GM23338 (cell line): ENCODE measurements around the gene SCAMP5. TPM values are rescaled to one million over a fixed set of nuclear protein-coding genes. Genes with fewer than 3 reads are reported as not detected.

ENCODE experiments used
- ATAC-seq: fragments of 200-7000 bp; cut with Tn5 transposase; 3 replicates; pipeline ENCODE4 v1.9.1; 2020
- DNase-seq: peaks from one replicate; pipeline ENCODE4 v3.0.0-alpha.2; 2015; ENCODE audit warnings: low spot score
- H2AFZ ChIP-seq: fragments of 200-600 bp; sonication (generic); 2 replicates; pipeline ENCODE4 v1.8.0; 2016; ENCODE audit warnings: antibody characterized with exemption, mild to moderate bottlenecking, moderate library complexity
- H3F3A ChIP-seq: fragments of 200-600 bp; sonication (generic); replicated peaks from 2 replicates; pipeline ENCODE4 v1.8.0; 2017; ENCODE audit warnings: antibody characterized with exemption, mixed run types, low read depth
- H3K27ac ChIP-seq: fragments of 200-600 bp; sonication (generic); 2 replicates; pipeline ENCODE4 v1.6.1; 2016; ENCODE audit warnings: low read depth
- H3K27me3 ChIP-seq: fragments of 200-600 bp; sonication (generic); 2 replicates; pipeline ENCODE4 v1.8.0; 2016; ENCODE audit warnings: mild to moderate bottlenecking, mixed run types, moderate library complexity; ENCODE audit not compliant: insufficient read depth
- H3K36me3 ChIP-seq: fragments of 200-600 bp; sonication (generic); 2 replicates; pipeline ENCODE4 v1.8.0; 2016; ENCODE audit warnings: mild to moderate bottlenecking; ENCODE audit not compliant: insufficient read depth
- H3K4me1 ChIP-seq: fragments of 200-600 bp; sonication (generic); 2 replicates; pipeline ENCODE4 v1.8.0; 2016; ENCODE audit warnings: mild to moderate bottlenecking, moderate library complexity; ENCODE audit not compliant: insufficient read depth
- H3K4me2 ChIP-seq: fragments of 200-600 bp; sonication (generic); 2 replicates; pipeline ENCODE4 v1.7.1; 2017; ENCODE audit warnings: mixed run types
- H3K4me3 ChIP-seq: fragments of 200-600 bp; sonication (generic); 2 replicates; pipeline ENCODE4 v1.6.1; 2016; ENCODE audit warnings: mixed run types
- H3K79me2 ChIP-seq: fragments of 200-600 bp; sonication (generic); replicated peaks from 2 replicates; pipeline ENCODE4 v1.8.0; 2017; ENCODE audit warnings: mild to moderate bottlenecking; ENCODE audit not compliant: insufficient read depth
- H3K9me2 ChIP-seq: fragments of 200-600 bp; sonication (generic); 2 replicates; pipeline ENCODE4 v1.8.0; 2017; ENCODE audit not compliant: insufficient read depth
- H4K20me1 ChIP-seq: fragments of 200-600 bp; sonication (generic); replicated peaks from 2 replicates; pipeline ENCODE4 v1.8.0; 2017; ENCODE audit warnings: mild to moderate bottlenecking; ENCODE audit not compliant: insufficient read depth
- H3K27ac Mint-ChIP-seq: 2 replicates; pipeline ENCODE4 v1.8.0; 2020; ENCODE audit warnings: inconsistent platforms, mild to moderate bottlenecking, moderate library complexity, mixed read lengths
- H3K27me3 Mint-ChIP-seq: 3 replicates; pipeline ENCODE4 v1.8.0; 2022; ENCODE audit warnings: low read depth, mild to moderate bottlenecking, moderate library complexity, mixed read lengths, inconsistent platforms; ENCODE audit not compliant: insufficient read depth, poor library complexity
- H3K36me3 Mint-ChIP-seq: 3 replicates; pipeline ENCODE4 v1.8.0; 2021; ENCODE audit warnings: low read depth, mild to moderate bottlenecking, inconsistent platforms, moderate library complexity, mixed read lengths
- H3K4me1 Mint-ChIP-seq: 3 replicates; pipeline ENCODE4 v1.8.0; 2020; ENCODE audit warnings: mild to moderate bottlenecking, inconsistent platforms, mixed read lengths
- H3K4me3 Mint-ChIP-seq: 3 replicates; pipeline ENCODE4 v1.8.0; 2021; ENCODE audit warnings: moderate library complexity, mild to moderate bottlenecking, inconsistent platforms, mixed read lengths
- H3K9me3 Mint-ChIP-seq: 3 replicates; pipeline ENCODE4 v1.8.0; 2020; ENCODE audit warnings: moderate library complexity, mild to moderate bottlenecking, inconsistent platforms, mixed read lengths
- CREB1 ChIP-seq: fragments of 250-450 bp; sonication (Bioruptor Pico); IDR thresholded peaks from 2 replicates; pipeline ENCODE4 v1.5.0; 2020; ENCODE audit warnings: low read depth, mild to moderate bottlenecking, moderate library complexity
- EZH2 ChIP-seq: fragments of 200-600 bp; sonication (generic); IDR thresholded peaks from one replicate; pipeline ENCODE4 v1.8.0; 2017; ENCODE audit warnings: antibody characterized with exemption, mild to moderate bottlenecking, low read depth; ENCODE audit not compliant: unreplicated experiment
- EZH2phosphoT487 ChIP-seq: fragments of 200-600 bp; sonication (generic); IDR thresholded peaks from one replicate; pipeline ENCODE4 v1.8.1; 2018; ENCODE audit warnings: antibody characterized with exemption; ENCODE audit not compliant: unreplicated experiment
- POLR2AphosphoS5 ChIP-seq: IDR thresholded peaks from 2 replicates; pipeline ENCODE4 v1.6.1; 2016; ENCODE audit warnings: antibody characterized with exemption, low read depth
- ZNF114 ChIP-seq: fragments of 250-450 bp; sonication (Bioruptor Pico); IDR thresholded peaks from 2 replicates; pipeline ENCODE4 v1.5.0; 2020; ENCODE audit warnings: mild to moderate bottlenecking, moderate library complexity
- ZNF331 ChIP-seq: fragments of 250-450 bp; sonication (Bioruptor Pico); IDR thresholded peaks from 2 replicates; pipeline ENCODE4 v1.5.0; 2020; ENCODE audit warnings: low read depth, mild to moderate bottlenecking, moderate library complexity
- polyA plus RNA-seq: library from polyadenylated mRNA; unstranded; fragments of >200 nt; fragmentation: Nextera tagmentation; extraction: Ambion mirVana; gene quantifications from 2 replicates; pipeline ENCODE4 v1.2.1, GENCODE V29; 2016
- total RNA-seq: library from RNA; depleted of rRNA; stranded (reverse); fragments of >200 nt; shearing (Covaris generic); gene quantifications from 2 replicates; pipeline ENCODE4 v1.2.3, GENCODE V29; 2014
- TF ChIP-seq, protein P1 (sequence below): IDR thresholded peaks from 2 replicates; pipeline ENCODE4 v1.6.1; 2016; ENCODE audit warnings: antibody characterized with exemption
- TF ChIP-seq, protein P2 (sequence below), 2 experiments: fragments of 200-600 bp in 1 of 2; sonication (generic) in 1 of 2; conservative IDR thresholded peaks; 2 replicates each; pipeline versions ENCODE4 v1.5.1 to v1.6.1; 2016 to 2017; ENCODE audit warnings: antibody characterized with exemption in 2 of 2, low read depth in 2 of 2, mild to moderate bottlenecking in 2 of 2, moderate library complexity in 1 of 2

The SCAMP5 gene
- total and polyA plus RNA-seq, 2 experiments from 2014 or later: 12.8 to 43.3 TPM

DNA sequence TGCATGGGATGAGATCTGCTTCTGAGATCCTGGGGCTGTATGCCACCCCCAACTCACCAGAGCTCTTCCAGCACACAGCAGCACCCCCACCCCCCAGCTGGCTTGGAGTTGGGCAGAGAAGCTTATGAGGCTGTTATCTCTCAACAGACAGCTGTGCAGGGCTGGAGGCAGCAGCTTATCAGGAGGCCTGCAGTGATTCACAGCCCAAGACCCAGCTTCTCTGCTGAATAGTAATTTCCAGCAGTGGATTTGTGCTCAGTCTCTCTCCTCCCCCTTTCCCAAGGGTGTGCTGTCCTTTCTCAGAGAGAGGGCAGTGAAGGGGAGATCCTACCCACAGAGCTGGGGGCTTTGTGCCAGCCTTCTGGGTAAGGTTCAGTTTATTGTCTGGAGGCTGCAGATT is 40.8 kb upstream of the SCAMP5 start (continued):
- no peak for TF ChIP-seq POLR2AphosphoS5
- TF ChIP-seq, protein P1, sequence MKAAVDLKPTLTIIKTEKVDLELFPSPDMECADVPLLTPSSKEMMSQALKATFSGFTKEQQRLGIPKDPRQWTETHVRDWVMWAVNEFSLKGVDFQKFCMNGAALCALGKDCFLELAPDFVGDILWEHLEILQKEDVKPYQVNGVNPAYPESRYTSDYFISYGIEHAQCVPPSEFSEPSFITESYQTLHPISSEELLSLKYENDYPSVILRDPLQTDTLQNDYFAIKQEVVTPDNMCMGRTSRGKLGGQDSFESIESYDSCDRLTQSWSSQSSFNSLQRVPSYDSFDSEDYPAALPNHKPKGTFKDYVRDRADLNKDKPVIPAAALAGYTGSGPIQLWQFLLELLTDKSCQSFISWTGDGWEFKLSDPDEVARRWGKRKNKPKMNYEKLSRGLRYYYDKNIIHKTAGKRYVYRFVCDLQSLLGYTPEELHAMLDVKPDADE: no peak
- no peak for TF ChIP-seq CREB1
- TF ChIP-seq ZNF331: no peak
- TF ChIP-seq ZNF114 (CRISPR knock-in tag): no peak
- no peak for TF ChIP-seq EZH2
- TF ChIP-seq, protein P2, sequence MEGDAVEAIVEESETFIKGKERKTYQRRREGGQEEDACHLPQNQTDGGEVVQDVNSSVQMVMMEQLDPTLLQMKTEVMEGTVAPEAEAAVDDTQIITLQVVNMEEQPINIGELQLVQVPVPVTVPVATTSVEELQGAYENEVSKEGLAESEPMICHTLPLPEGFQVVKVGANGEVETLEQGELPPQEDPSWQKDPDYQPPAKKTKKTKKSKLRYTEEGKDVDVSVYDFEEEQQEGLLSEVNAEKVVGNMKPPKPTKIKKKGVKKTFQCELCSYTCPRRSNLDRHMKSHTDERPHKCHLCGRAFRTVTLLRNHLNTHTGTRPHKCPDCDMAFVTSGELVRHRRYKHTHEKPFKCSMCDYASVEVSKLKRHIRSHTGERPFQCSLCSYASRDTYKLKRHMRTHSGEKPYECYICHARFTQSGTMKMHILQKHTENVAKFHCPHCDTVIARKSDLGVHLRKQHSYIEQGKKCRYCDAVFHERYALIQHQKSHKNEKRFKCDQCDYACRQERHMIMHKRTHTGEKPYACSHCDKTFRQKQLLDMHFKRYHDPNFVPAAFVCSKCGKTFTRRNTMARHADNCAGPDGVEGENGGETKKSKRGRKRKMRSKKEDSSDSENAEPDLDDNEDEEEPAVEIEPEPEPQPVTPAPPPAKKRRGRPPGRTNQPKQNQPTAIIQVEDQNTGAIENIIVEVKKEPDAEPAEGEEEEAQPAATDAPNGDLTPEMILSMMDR (conservative IDR thresholded peaks at IDR 0.05; ENCODE audit: low read depth in 2 of 2): no peak
- TF ChIP-seq EZH2phosphoT487: no peak

DNA sequence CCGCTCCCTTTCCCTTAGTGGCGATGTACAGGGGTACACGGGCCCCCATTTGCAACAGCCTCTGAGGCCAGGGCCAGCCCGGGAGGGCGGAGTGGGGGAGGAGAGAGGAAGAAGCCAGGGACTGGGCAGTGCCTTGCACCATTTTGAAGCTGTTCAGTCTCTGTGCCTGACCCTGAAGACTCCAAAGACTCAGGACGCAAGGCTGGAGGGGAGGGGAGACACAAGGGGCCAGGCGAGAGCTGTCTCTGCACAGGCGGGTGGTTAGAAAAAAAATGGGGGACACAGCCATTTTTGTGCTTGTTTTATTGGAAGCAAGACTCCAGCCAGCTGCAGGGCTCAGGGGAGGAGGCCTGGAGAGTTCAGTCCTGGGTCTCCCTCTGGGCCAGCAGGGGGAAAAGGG is 40.3 kb upstream of the SCAMP5 start:
- H3K36me3 ChIP-seq: no peaks in the 10 kb centered on the region
- H3K4me3 ChIP-seq: peak overlapping the region; percentile 80
- Mint-ChIP-seq H3K27ac (no peak overlapping the region), H3K4me3 (peak overlapping the region; percentile 81), H3K36me3 (peaks cover 7% of the 10 kb centered on the region; the same call in 2 of the 3 replicates), H3K27me3 (peaks cover 50% of the 10 kb centered on the region), H3K9me3 (no peaks in the 10 kb centered on the region; the same call in 1 of the 3 replicates), H3K4me1 (peaks cover 40% of the 10 kb centered on the region)
- peaks cover 13% of the 10 kb centered on the region for H4K20me1 ChIP-seq
- H3K27me3 ChIP-seq: peaks cover 48% of the 10 kb centered on the region
- H3K4me1 ChIP-seq: peaks cover 37% of the 10 kb centered on the region
- H3K4me2 ChIP-seq: peak overlapping the region; percentile 100
- H3K9me2 ChIP-seq: no peaks in the 10 kb centered on the region
- TF ChIP-seq EZH2: peak; percentile 12
- TF ChIP-seq, protein P1: no peak
- H3K27ac ChIP-seq: no peak overlapping the region
- H3F3A ChIP-seq: peaks cover 9% of the 10 kb centered on the region; the same call in 1 of the 2 replicates
- H2AFZ ChIP-seq: no peak overlapping the region
- no peak for DNase-seq
- H3K79me2 ChIP-seq: peaks cover 12% of the 10 kb centered on the region
- no peak for ATAC-seq
